Anterior cingulate cortex (tissue), 58 donors: ENCODE data around the gene RAMP1.

Experiments
- DNase-seq, 58 donors: peaks; one replicate each; lab custom pipeline; 2025; lab: John Stamatoyannopoulos, UW

The RAMP1 gene

DNA sequence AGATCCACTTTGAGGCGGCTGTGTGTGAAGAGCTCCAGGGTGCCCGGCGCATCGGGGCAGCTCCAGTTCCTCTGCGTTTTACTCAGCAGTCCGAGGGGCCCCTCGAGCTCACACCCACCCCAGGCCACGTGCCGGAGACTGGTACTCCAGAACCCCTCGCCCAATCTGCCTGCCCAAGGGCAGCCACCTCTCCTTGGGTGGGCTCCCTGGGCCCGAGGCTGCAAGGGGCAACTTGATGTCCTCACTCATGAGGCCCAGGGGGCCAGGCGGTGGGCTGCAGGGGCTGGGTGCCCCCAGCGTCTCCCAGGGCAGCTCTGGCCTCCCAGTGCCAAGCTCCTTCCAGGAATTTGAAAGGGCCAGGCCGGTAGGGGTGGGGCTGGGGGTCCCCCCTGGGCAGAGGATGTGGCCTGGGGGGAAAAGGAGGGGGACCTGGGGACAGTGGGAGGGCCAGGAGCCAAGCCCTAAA, 16.7 kb downstream of the RAMP1 start:
- DNase-seq, result no peak

DNA sequence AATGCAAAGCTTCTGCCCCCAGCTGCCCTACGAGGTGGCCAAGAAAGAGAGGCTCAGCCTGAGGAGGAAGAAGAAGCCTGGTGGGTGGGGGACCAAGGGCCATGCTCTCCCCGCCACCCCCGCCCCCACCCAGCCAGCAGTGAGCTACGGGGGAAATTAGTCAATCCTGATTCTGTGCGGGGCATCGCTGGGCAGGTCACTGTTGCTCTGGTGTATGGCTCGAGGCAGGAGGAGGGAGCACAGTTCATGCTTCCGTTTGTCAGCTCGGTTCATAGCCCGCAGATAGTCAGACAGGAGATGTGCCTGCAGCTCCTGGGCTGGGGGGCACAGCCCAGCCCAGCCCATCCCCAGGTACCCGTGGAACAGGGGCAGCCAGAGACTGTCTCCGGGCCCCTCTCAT, 17.1 kb downstream of the RAMP1 start:
- no peak for DNase-seq

DNA sequence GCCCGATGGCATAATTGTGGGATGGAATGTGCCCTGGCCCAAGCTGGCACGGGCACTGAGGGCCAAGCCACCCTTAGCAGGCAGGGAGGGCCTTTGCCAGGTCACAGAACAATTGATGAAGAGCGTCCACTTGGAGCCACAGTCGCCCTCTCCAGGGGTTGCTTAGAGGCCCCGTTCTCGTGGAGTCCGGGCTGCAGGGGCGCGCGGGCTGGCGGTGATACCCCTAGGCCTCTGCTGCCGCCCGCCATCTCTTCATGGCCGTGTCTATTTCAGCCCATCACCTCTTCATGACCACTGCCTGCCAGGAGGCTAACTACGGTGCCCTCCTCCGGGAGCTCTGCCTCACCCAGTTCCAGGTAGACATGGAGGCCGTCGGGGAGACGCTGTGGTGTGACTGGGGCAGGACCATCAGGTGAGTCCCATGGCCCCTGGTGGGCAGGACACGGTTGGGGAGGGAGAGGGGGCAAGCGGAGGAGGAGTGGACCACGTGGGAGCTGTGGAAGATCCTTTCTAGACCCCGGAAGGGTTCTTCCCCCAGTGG, 17.6 kb downstream of the RAMP1 start:
- no peak for DNase-seq

DNA sequence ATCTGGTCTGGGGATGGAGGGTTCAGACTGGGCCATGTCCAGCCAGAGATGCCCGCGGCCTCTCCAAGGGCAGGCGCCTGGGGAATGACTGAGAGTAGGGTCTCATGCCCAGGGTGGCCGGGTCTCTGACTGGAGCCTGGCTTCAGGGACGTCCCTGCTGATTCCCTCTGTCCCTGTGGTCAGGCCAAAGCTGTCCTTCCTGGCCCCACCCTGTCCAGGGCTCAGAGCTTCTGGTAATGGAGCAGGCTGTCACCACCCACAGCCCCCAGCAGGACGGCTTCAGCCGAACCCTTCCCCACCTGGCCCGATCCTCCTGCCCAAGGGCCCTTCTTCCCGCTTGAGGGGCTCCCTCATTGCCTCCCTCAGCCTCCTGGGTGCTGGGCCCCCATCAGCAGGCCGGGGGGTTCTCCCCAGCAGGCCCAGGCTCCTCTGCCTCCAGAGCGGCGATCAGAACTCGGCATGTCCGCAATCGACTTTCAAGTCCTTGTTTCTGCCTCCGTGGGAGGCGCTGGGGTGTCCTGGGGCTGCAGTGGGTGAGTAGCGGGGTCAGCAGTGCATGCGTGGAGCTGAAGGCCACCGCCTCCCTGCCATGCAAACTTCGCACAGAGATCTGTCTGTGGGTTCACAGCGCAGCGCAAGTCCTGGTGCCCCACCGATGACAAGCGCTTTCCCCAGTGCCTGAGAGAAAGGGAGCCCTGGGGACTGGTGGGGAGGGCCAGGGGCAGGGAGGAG, 18.3 kb downstream of the RAMP1 start:
- no peak for DNase-seq

DNA sequence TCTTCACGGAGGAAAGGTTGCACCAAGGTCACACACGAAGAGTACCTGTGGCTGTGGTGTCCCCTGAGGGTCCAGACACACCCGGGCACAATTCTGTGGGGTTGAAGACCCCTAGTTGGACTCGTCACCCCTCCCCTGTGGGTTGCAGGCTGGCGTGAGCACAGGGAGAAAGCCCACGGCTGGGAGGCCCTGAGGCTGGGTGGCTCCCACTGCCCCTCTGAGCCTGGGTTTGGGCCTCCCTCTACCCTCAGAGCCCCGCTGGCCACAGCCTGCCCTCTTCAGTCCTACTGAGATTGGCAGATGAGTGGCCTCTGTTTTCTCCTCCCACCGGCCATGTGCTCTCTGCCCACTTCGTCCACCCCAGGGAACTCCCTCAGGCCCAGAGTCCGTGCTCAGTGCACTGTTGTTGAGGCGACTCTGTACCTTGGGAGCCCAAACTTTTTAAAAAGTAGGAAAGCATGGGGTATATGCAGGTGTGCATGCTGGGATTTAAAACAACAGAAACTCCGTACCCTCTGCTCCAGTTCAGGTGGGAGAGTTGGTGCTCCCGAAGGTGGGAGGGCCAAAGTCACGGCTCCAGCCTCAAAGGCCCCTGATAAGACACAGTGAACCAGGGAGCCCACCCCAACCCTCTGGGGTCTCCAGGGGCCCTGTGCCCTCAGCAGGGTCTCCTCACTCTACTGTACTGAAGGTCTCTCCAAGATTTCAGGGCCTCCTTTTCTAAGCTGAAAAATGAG, 19.1 kb downstream of the RAMP1 start:
- DNase-seq, result no peak

DNA sequence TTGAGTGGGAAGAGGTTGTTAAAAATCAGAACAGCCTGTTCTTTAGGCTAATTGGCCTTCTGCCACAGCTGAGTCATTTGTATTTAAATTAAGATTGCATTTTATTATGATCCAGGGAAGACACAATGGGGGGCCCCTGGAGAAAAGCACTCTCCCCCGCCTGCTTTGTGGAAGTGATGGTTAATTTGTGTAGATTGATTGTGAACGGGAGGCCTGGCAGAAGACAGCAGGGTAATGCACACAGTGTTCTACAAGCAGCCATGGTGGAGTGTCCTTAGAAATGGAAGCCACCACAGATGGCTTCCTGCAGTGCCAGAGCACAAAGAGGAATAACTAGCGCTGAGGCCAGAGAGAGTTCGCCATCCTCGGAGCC, 19.6 kb downstream of the RAMP1 start:
- peak in 4 of 58 donors; percentile 13 to 52 (median 30) for DNase-seq

DNA sequence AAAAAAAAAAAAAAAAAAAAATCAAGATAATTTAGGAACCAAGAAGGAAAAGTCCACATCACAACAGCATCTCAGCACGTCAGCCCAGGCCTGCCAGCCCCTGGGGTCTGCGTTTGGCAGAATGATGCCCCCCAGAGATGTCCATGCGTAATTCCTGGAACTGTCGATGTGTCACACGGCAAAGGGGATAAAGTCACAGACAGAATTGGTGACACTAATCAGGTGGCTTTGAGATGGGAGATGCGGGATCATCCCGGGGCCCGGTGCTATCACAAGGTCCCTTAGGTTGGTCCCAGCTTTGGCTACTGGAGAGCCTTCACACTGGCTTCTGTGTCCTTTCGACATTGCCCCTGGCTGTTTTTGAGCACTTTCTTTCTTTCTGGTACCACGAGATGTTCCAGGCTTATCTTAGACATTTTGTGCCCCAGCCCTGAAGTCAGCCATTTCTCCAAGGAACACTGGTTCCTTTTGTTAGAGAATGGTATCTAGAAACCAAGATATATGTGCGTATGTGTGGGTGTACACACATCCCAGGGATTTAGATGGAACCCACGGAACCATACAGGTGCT, 20.7 kb downstream of the RAMP1 start:
- DNase-seq, result no peak

DNA sequence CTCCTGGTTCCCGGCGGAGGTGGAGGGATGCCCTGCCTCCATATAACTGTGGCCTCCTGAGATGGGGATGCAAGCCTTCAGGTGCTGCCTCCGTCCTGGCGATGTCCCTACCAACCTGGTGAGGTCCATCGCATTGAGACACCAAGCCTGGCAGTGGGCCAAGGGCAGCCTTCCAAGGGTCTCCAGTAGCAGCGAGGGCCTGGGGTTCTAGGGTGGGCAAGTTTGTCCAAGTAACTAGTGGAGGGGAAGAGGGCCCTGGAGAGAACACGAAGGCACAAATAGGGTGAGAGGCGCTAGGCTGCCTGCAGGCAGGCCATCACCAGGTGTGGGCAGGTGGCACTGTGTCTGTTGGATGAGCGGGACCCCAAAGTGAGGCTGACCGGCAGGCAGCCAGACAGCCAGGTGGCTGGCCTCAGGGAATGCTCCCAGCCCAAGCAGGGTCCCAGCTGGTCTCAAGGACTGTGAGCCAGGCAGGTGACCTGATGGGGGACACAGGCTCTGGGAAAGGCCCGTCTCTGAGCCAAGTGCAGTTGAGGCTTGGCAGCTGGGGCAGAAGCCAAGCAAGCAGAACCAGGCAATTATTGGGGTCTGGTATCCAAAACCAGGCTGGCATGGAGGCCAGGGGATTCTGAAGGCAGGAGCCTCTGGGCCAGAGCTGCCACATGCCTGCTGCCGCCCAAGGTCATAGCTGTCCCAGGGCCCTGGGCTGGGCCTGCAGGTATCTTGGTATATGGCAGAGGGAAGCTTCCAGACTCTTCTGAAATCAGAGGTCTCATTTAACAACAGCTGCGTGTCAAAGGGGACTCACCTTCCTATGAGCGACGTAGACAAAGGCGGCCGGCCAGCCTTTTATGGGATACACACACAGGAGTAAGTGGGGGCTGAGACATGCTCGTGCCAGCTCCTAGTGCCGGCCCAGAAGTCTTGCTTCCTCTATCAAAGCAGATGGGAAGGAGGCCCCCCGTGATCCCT, 23.4 kb downstream of the RAMP1 start:
- no peak for DNase-seq

DNA sequence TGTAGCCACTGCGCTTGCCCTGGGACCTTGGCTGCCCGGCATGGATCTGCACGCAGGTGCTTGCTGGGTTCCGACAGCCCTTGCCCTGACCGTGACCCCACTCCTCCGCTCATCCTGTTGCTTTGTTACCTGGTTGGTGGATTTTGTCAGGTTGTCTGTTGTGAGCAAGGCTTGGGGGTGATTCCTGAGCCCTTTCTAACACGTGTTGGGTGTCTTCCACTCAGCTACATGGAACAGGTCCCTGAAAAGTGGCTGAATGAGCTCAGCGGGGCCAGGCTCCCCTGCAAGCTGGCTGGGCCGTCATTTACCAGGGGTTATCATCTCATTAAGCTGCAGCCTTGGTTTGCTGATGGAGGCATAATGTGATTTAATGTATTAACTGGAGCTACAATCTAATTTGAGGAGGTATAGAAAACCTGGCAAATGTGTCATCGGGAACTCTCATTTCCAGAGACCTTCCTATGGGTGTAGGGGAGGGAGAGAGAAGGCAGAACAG, 24.6 kb downstream of the RAMP1 start:
- no peak for DNase-seq

DNA sequence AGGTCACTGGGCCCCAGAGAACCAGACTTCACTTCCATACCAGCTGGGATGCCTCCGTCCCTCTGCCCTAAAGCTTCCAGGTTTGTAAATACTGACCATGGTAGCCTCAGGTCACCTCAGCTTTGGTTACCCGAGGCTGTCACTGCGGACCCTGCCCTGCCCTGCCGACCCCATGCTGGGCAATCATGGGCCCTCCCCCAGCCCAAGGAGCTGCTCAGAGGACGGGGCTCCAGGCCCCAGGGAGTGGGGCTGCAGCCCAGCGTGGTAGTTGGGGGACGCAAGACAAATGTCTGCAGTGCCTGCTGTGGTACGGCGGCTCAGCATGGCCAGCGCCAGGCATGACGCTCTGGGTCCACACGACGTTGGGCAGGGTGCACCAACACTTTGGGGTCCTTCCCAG, 25.3 kb downstream of the RAMP1 start:
- DNase-seq, result no peak

DNA sequence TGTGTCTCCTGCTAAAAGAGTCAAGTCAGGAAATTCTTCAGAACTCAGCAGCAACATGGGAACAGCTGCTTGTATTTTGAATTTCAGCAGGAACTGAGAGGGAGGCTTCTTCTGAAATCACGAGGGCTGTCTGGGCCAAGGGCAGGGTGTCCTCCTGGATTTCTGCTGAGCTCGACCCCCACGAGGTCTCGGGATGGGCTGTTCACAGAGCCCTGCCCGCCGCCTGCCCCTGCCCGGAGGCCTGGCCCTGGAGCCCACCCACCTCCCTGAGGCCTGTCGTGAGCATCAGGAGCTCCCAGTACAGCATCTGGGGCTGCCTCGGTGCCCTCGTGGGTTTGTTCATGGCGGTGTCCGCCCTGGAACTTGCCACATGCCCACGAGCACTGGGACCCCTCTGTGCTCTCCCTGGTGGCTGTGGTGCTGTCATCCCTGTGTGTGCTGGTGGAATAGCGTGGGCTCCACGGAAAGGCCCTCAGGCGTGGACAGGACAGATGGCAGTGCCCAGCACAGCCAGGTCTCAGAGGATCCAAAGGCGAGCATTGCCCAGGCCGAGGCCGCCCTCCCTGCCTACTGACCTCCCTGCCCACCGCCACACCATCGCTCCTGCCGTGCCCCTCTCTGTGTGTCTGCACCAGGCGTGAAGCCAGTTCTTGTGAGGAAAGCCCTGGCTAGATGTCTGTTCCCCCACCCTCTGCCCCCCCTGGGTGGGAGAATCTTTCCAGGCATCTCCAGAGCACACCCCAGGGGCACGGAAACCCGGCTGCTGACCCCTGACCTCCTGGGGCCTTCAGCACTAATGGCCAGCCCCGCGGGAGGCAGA, 25.9 kb downstream of the RAMP1 start:
- no peak for DNase-seq

DNA sequence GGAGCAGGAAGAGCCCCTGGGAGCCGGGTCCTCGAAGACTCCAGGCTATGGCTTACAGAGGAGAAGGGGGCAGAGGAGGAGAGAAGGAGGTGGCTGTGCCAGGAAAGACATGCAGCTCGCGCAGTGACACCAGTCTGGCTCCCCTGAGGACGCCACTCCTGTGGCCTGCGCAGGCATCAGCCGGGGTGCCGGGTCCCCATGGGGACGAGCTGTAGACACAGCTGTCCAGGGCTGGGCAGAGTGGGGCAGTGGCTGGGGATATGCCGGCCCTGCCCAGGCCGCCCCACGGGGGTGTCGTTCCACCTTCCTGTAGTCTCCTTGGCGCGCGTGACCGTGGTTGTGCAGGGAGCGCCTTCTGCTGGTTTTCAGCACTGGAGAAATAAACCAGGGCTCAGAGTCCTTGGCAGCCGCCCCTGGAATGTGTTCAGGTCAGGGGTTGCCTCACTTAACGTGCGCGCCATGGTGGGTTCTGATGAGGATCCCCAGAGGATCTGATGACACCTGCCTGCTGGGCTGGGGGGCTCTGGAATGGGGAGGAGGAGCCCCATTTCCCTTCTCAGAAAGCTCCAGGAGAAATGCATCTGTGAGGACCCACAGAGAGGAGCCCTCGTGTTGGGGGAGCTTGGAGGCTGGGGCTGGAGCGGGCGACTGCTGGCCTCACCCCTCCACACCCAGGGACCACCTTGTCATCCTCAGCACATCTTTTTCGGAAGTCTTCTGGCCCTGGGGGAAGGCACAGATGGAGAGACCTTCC, 26.7 kb downstream of the RAMP1 start:
- peak in 9 of 58 donors; percentile 18 to 38 (median 30) for DNase-seq

DNA sequence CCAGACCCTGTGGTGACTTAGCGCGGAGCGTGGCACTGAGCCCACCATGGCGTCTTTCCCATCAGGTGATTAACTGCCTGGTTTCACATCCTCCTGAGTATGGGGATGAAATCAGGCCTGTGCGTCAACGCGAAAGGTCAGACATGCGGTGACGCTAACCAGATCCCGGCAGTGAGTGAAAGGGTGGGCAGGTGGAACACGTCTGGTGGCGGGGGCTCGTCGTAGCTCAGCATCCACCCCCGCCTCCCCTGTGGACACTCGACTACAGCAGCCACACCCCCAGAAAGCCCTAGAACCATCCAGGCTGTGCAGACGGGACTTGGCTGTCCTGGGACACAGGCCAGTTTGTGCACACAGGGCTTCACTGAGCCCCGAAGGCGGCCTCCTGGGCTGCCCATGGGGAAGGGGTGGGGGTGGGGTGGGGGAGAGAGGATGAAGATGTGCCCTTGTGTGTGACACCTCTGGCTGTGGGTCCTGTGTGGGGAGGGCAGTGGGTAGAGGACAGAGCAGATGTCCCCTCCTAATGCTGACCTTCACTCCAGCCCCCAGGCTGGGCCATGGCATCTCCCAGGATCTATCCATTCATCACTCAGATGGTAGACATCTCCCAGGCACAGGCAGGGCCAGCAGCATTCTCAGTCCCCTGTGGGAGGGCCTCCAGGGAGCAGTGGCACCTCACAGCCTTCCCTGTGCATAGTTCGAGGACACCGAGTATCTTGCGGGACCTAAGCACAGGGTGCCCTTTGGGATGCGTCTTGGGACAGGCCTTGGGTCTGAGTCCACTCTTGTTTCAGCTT, 27.5 kb downstream of the RAMP1 start:
- peak in 5 of 58 donors; percentile 24 to 45 (median 34) for DNase-seq

DNA sequence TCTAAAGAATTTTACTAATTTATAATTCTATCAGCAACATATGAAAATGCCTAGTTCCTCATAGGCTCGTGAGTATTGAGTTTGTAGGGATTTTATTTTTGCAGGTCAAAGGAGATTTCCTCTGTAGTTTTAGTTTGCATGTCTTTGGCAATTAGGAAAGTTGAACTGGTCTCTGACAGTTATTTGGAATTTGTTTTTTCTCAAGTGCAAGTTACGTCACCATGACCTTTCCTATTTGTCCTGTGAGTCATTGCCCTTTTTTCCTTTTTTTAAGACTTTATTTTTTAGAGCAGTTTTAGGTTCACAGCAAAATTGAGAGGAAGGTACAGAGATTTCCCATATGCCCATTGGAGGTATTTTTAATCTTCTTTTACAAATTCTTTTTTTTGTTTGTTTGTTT, 29.0 kb downstream of the RAMP1 start:
- no peak for DNase-seq

DNA sequence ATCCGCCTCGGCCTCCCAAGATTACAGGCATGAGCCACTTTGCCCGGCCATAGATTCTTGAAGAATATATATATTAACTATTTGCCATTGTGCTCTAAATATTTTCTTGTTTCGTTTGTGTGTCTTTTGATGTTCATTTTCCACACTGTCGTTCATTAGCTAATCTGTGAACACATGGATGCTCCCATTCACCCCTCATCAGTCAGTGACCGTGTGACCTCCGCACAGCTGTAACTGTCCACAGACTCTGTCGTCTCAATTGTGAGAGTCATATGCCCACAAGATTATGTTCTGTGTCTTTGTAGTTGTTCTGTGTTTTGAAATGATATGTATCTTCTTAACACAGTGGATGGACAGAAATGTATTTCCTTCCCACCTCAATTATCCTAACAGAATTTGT, 29.6 kb downstream of the RAMP1 start:
- DNase-seq, result no peak

DNA sequence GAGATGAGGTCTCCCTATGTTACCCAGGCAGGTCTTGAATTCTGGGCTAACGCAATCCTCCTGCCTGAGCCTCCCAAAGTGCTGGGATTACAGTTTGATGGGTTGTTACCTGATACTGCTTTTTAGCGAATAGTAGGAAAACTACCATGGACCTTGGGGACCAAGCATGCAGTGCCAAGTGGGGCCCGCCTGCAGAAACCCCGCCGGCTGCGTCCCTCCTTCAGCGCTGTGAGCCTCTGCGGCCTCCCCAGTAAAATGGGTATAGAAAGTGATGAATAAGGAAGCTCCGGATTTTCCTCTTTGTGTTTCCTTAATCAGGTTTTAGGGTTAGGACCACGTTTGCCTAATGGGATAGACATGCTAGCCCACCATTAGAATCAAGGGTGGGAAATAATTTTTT, 30.4 kb downstream of the RAMP1 start:
- DNase-seq, result no peak

DNA sequence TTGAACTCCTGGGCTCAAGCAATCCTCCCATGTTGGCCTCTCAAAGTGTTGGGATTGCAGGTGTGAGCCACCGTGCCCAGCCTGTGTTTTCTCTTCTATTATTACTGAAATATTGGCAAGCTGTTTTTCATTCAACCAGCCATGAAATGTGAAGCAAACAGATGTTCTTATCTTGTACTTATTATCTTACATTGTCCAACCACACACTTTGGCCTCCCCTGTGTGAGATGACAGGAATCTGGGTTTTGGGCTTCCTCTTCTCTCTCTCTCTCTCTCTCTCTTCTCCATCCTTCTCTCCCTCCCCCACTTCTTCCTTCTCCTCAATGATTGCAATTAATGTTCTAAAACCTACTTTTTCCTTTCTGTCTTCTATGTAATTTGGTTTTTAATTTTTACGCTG, 33.1 kb downstream of the RAMP1 start:
- no peak for DNase-seq
